Osteocyte (in vitro differentiated cells): ENCODE results near the gene ENTPD7. TPM values are rescaled to one million over a fixed set of nuclear protein-coding genes. Genes with fewer than 3 reads are reported as not detected.

Experiments
- DNase-seq: peaks from one replicate; pipeline ENCODE4 v3.0.0; 2021; ENCODE audit warnings: mixed read lengths; ENCODE audit not compliant: unreplicated experiment; ENCODE audit errors: extremely low spot score
- H3K27ac Mint-ChIP-seq: one replicate; pipeline ENCODE4 v1.8.0; 2021; ENCODE audit warnings: mild to moderate bottlenecking, mixed read lengths; ENCODE audit not compliant: unreplicated experiment
- H3K27me3 Mint-ChIP-seq: one replicate; pipeline ENCODE4 v1.8.0; 2021; ENCODE audit warnings: mixed read lengths; ENCODE audit not compliant: unreplicated experiment
- H3K36me3 Mint-ChIP-seq: one replicate; pipeline ENCODE4 v1.8.0; 2021; ENCODE audit warnings: mixed read lengths; ENCODE audit not compliant: unreplicated experiment
- H3K4me1 Mint-ChIP-seq: one replicate; pipeline ENCODE4 v1.8.0; 2021; ENCODE audit warnings: mixed read lengths; ENCODE audit not compliant: unreplicated experiment
- H3K4me3 Mint-ChIP-seq: one replicate; pipeline ENCODE4 v1.8.0; 2021; ENCODE audit warnings: mild to moderate bottlenecking, moderate library complexity, mixed read lengths; ENCODE audit not compliant: unreplicated experiment
- H3K9me3 Mint-ChIP-seq: one replicate; pipeline ENCODE4 v1.8.0; 2021; ENCODE audit warnings: mixed read lengths; ENCODE audit not compliant: unreplicated experiment
- total RNA-seq: library from RNA; stranded (reverse); gene quantifications from 2 replicates; pipeline ENCODE4 v1.2.1, GENCODE V29; 2021
- TF ChIP-seq, protein P1 (sequence below): fragments of 200-600 bp; sonication (generic); IDR thresholded peaks from 2 replicates; pipeline ENCODE4 v1.5.0; 2021; ENCODE audit warnings: antibody characterized with exemption, mild to moderate bottlenecking, moderate library complexity

The ENTPD7 gene
- total RNA-seq, 1 donor from 2014 or later = 21.7 TPM

DNA sequence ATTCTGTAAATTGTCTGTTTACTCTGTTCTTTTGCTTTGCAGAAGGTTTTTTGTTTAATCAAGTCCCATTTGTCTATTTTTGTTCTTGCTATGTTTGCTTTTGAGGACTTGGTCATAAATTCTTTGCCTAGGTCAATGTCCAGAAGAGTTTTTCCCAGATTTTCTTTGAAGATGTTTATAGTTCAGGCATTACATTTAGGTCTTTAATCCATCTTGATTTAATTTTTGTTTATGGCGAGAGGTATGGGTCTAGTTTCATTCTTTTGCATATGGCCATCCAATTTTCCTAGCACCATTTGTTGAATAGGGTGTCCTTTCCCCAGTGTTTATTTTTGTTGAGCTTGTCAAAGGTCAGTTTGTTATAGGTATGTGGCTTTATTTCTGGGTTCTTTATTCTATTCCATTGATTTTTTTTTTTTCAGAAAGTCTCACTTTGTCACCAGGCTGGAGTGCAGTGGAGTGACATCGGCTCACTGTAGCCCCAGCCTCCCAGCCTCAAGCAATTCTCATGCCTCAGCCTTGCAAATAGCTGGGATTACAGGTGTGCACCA is 11.6 kb upstream of the ENTPD7 start:
- no peak overlapping the region for H3K27ac Mint-ChIP-seq
- no peaks in the 10 kb centered on the region for H3K4me1 Mint-ChIP-seq
- H3K4me3 Mint-ChIP-seq = no peak overlapping the region
- DNase-seq = no peak
- TF ChIP-seq, protein P1, sequence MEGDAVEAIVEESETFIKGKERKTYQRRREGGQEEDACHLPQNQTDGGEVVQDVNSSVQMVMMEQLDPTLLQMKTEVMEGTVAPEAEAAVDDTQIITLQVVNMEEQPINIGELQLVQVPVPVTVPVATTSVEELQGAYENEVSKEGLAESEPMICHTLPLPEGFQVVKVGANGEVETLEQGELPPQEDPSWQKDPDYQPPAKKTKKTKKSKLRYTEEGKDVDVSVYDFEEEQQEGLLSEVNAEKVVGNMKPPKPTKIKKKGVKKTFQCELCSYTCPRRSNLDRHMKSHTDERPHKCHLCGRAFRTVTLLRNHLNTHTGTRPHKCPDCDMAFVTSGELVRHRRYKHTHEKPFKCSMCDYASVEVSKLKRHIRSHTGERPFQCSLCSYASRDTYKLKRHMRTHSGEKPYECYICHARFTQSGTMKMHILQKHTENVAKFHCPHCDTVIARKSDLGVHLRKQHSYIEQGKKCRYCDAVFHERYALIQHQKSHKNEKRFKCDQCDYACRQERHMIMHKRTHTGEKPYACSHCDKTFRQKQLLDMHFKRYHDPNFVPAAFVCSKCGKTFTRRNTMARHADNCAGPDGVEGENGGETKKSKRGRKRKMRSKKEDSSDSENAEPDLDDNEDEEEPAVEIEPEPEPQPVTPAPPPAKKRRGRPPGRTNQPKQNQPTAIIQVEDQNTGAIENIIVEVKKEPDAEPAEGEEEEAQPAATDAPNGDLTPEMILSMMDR = no peak
- peaks cover 18% of the 10 kb centered on the region for H3K9me3 Mint-ChIP-seq
- peaks cover 33% of the 10 kb centered on the region for H3K27me3 Mint-ChIP-seq
- peaks cover 3% of the 10 kb centered on the region for H3K36me3 Mint-ChIP-seq

DNA sequence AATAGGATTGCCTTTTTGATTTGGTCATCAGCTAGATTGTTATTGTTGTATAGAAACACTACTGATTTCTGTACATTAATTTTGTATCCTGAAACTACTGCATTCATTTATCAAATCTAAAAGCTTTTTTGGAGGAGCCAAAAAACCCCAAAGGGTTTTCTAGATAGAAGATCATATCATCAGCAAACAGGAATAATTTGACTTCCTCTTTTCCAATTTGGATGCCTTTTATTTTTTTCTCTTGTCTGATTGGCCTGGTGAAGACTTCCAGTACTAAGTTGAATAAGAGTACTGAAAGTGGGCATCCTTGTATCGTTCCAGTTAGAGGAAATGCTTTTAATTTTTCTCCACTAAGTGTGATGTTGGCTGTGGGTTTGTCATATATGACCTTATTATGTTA is 10.6 kb upstream of the ENTPD7 start:
- Mint-ChIP-seq H3K27ac (no peak overlapping the region), H3K4me3 (no peak overlapping the region), H3K4me1 (no peaks in the 10 kb centered on the region), H3K27me3 (peaks cover 33% of the 10 kb centered on the region), H3K36me3 (peaks cover 3% of the 10 kb centered on the region), H3K9me3 (peaks cover 18% of the 10 kb centered on the region)
- DNase-seq = no peak
- TF ChIP-seq, protein P1 = no peak

DNA sequence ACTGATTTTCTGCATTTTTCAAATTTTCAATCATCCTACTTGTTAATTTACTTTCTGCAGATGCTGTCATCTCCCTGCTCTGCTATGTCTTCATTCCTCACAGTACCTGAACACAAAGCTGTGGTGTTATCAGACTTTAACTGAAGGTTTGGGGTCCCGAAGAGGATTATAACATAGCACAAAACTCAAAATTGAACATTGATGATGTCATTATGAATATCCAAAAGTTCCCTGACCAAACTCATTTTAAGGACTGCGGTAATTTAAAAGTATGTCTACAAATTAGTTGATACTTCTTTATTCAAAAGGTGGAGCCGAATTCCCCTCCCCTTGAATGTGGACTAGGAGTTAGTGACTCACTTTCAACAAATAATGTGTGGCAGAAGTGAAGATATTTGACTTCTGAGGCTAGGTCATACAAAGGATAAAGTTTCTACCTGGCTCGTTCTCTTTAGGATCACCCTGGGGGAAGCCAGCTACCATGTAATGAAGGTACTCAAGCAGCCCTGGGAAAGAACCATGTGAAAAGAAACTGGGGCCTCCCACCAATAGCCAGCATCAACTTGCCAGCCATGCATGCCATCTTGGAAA is 6.4 kb upstream of the ENTPD7 start:
- Mint-ChIP-seq H3K9me3 (peaks cover 6% of the 10 kb centered on the region), H3K27ac (no peak overlapping the region), H3K4me1 (no peaks in the 10 kb centered on the region), H3K36me3 (peaks cover 5% of the 10 kb centered on the region), H3K27me3 (peaks cover 30% of the 10 kb centered on the region), H3K4me3 (no peak overlapping the region)
- DNase-seq = no peak
- TF ChIP-seq, protein P1 = no peak

DNA sequence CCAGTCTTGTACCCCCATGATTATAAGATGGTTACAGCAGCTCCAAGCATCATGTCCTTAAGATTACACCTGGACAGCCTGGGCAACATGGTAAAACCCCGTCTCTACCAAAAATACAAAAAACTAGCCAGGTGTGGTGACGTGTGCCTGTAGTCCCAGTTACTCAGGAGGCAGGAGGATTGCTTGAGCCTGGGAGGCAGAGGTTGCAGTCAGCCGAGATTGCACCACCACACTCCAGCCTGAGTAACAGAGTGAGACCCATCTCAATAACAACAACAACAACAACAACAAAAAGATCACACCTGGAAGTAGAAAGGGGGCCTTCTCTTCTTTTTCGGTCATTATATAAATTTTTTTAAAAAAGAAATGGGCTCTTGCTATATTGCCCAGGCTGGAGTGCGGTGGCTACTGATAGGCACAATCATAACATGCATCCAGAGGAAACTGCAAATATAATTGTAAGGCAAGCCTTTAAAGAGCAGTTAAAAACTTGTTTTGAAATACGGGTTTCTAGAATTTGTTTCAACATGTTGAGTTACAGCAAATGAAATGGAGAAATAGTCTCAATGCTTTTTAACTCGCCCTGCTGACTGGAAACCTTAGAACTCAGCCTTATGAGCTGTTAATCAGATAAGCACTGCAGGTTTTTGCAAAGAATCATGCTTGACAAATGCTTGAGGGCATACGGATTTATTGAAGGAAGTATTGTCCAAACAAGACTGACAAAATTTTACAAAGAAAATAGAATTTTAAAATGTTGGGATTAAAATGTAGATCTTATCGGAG is 4.7 kb upstream of the ENTPD7 start:
- Mint-ChIP-seq H3K4me3 (no peak overlapping the region), H3K9me3 (no peaks in the 10 kb centered on the region), H3K27me3 (peaks cover 24% of the 10 kb centered on the region), H3K4me1 (peaks cover 9% of the 10 kb centered on the region), H3K27ac (no peak overlapping the region), H3K36me3 (peaks cover 5% of the 10 kb centered on the region)
- no peak for DNase-seq
- TF ChIP-seq, protein P1 = no peak
